ENCODE data around the gene ABCG1.

ABCG1 gene

DNA sequence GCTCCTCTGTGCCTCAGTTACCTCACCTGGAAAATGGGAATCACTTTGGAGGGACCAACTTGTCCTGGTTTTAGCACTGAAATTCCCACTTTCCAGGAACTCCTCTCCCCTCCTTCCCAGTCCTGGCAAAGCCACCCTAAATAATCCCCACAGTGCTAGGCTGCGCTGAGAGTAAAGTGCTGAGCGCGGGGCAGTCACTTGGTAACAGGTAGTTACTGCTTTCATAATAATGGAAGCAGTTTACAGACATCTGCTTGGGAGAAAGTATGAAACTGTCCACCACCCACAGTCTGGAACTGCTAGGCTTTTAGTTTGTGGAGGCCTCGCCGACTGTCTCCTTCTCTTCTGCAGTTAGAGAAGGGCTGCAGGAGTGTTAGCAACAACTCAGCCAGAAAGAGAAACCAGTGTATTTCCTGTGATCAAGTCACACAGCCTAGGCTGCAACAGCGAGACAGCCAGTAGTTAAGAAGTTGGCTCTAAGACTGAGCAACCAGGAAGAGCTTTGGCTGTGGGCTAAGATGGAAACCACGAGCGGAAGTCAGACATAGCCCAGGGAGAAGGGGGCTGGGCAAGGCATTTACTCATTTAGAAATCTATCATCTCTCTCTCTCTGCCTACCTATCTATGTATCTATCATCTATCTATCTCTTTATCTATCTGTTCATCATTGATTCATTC lies 30.8 kb upstream of the ABCG1 start:
- DNase-seq (ENCODE audit: low spot score in 2 of 2) = no peak
- in situ Hi-C loops (cut with MboI; ENCODE audit: low sequenced_read_pairs) = no loop called here
- H3K9me3 ChIP-seq = no peaks in the 10 kb centered on the region
- no peak overlapping the region for H3K4me3 ChIP-seq
- H3K36me3 ChIP-seq (replicated peaks) = no peaks in the 10 kb centered on the region
- no peaks in the 10 kb centered on the region for H3K4me1 ChIP-seq
- H3K27me3 ChIP-seq (ENCODE audit: low read depth) = no peaks in the 10 kb centered on the region

GRCh38 chr21:42188663-42189062 lies 30.3 kb upstream of the ABCG1 start:
- no peaks in the 10 kb centered on the region for H3K27me3 ChIP-seq (ENCODE audit: low read depth)
- H3K36me3 ChIP-seq (replicated peaks) = no peaks in the 10 kb centered on the region
- no peak for DNase-seq (ENCODE audit: low spot score in 2 of 2)
- no peak overlapping the region for H3K4me3 ChIP-seq
- H3K4me1 ChIP-seq = no peaks in the 10 kb centered on the region
- in situ Hi-C loops (cut with MboI; ENCODE audit: low sequenced_read_pairs) = no loop called here
- H3K9me3 ChIP-seq = no peaks in the 10 kb centered on the region

GRCh38 chr21:42189431-42189830 lies 29.5 kb upstream of the ABCG1 start:
- Histone ChIP-seq H3K9me3 (no peaks in the 10 kb centered on the region), H3K4me3 (no peak overlapping the region), H3K4me1 (no peaks in the 10 kb centered on the region), H3K27me3 (ENCODE audit: low read depth) (no peaks in the 10 kb centered on the region), H3K36me3 (replicated peaks) (no peaks in the 10 kb centered on the region)
- in situ Hi-C loops (cut with MboI; ENCODE audit: low sequenced_read_pairs) = no loop called here
- DNase-seq (ENCODE audit: low spot score in 2 of 2) = no peak

GRCh38 chr21:42189860-42190485 lies 29.0 kb upstream of the ABCG1 start:
- Histone ChIP-seq H3K27me3 (ENCODE audit: low read depth) (no peaks in the 10 kb centered on the region), H3K4me3 (no peak overlapping the region), H3K9me3 (no peaks in the 10 kb centered on the region), H3K36me3 (replicated peaks) (no peaks in the 10 kb centered on the region), H3K4me1 (no peaks in the 10 kb centered on the region)
- no peak for DNase-seq (ENCODE audit: low spot score in 2 of 2)
- in situ Hi-C loops (cut with MboI; ENCODE audit: low sequenced_read_pairs) = no loop called here

GRCh38 chr21:42190486-42190863 lies 28.5 kb upstream of the ABCG1 start:
- Histone ChIP-seq H3K36me3 (replicated peaks) (no peaks in the 10 kb centered on the region), H3K9me3 (no peaks in the 10 kb centered on the region), H3K4me1 (no peaks in the 10 kb centered on the region), H3K4me3 (no peak overlapping the region), H3K27me3 (ENCODE audit: low read depth) (no peaks in the 10 kb centered on the region)
- in situ Hi-C loops (cut with MboI; ENCODE audit: low sequenced_read_pairs) = no loop called here
- no peak for DNase-seq (ENCODE audit: low spot score in 2 of 2)

DNA sequence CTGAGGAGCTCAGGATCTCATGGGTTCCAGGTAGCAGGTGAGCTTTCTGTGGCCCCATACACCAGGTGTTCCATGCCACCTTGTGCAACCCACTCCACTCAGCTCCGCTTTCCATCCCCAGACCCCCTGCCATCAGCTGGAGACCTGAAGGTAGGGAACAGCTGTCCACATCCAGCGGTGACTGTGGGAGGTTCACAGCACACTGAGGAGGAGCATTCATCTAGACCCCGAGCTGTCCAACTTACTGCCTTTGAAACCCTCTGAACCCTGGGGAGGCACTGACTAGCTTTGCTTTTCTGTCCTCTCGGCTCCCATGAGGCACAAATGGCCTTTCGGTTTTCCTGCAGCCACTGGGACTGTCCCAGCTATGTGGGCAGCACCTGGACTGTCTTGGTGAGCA lies 27.9 kb upstream of the ABCG1 start:
- DNase-seq (ENCODE audit: low spot score in 2 of 2) = no peak
- H3K27me3 ChIP-seq (ENCODE audit: low read depth) = no peaks in the 10 kb centered on the region
- no peaks in the 10 kb centered on the region for H3K36me3 ChIP-seq (replicated peaks)
- H3K4me1 ChIP-seq = no peaks in the 10 kb centered on the region
- H3K4me3 ChIP-seq = no peak overlapping the region
- in situ Hi-C loops (cut with MboI; ENCODE audit: low sequenced_read_pairs) = no loop called here
- H3K9me3 ChIP-seq = no peaks in the 10 kb centered on the region

GRCh38 chr21:42191696-42192595 lies 27.0 kb upstream of the ABCG1 start:
- Histone ChIP-seq H3K36me3 (replicated peaks) (no peaks in the 10 kb centered on the region), H3K9me3 (no peaks in the 10 kb centered on the region), H3K4me3 (no peak overlapping the region), H3K4me1 (no peaks in the 10 kb centered on the region), H3K27me3 (ENCODE audit: low read depth) (no peaks in the 10 kb centered on the region)
- DNase-seq (ENCODE audit: low spot score in 2 of 2) = no peak
- in situ Hi-C loops (cut with MboI; ENCODE audit: low sequenced_read_pairs) = no loop called here

- Histone ChIP-seq H3K4me1 (no peaks in the 10 kb centered on the region), H3K4me3 (no peak overlapping the region), H3K36me3 (replicated peaks) (no peaks in the 10 kb centered on the region), H3K27me3 (ENCODE audit: low read depth) (no peaks in the 10 kb centered on the region), H3K9me3 (no peaks in the 10 kb centered on the region)
- in situ Hi-C loops (cut with MboI; ENCODE audit: low sequenced_read_pairs) = no loop called here
- no peak for DNase-seq (ENCODE audit: low spot score in 2 of 2)
Observed at GRCh38 chr21:42193131-42193671, 25.7 kb upstream of the ABCG1 start.

GRCh38 chr21:42193721-42194120 lies 25.2 kb upstream of the ABCG1 start:
- DNase-seq (ENCODE audit: low spot score in 2 of 2) = no peak
- Histone ChIP-seq H3K4me3 (no peak overlapping the region), H3K36me3 (replicated peaks) (no peaks in the 10 kb centered on the region), H3K27me3 (ENCODE audit: low read depth) (no peaks in the 10 kb centered on the region), H3K4me1 (no peaks in the 10 kb centered on the region), H3K9me3 (no peaks in the 10 kb centered on the region)
- in situ Hi-C loops (cut with MboI; ENCODE audit: low sequenced_read_pairs) = no loop called here

DNA sequence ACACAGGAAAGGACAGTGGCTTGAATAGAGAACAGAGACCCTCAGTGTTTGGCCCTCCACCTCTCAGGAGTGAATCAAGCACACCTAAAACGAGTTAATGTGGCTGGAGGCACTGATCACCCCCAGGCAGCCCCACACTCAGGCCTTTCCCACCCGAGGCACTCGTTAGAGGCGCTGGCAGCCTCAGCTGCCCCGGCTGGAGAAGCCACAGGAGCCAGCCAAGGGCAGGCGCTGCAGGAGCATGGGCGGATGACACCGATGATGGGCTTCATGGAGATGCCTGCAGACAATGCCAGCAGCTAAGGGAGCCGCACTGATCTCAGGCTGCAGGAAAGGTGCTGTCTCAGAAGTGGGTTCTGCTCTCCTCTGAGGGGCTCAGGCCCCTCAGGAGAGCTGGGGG lies 24.1 kb upstream of the ABCG1 start:
- Histone ChIP-seq H3K4me1 (no peaks in the 10 kb centered on the region), H3K9me3 (no peaks in the 10 kb centered on the region), H3K36me3 (replicated peaks) (no peaks in the 10 kb centered on the region), H3K4me3 (no peak overlapping the region), H3K27me3 (ENCODE audit: low read depth) (no peaks in the 10 kb centered on the region)
- DNase-seq (ENCODE audit: low spot score in 2 of 2) = no peak
- in situ Hi-C loops (cut with MboI; ENCODE audit: low sequenced_read_pairs) = no loop called here

DNA sequence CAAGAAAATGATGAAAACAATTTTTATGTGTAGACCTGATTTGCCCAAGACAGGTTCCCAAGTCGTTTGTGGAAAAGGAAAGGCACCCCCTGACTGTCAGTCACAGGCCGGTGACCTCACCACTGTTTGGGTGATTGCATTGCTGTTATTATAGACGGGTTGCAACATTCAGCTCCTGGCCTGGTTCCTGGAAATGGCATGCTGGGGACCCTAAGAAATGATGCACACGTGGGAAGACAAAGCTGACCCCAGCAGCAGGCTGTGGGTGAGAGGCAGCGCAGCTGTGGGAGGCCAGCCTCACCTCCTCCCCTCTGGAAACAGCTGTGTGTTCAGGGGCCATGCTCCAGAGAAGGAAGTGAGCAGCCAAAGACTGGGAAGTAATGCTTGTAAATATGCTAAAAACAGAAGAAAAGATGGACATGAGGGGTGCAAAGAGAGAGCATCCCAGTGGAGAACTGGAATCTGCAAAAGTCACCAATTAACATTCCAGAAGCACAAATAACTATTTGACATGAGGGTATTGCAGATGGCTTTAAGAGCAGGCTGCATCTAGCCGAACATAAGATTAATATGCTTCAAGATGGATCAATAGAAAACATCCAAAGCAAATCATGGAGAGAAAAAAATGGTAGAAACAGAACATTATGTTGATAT lies 23.4 kb upstream of the ABCG1 start:
- no peak for DNase-seq (ENCODE audit: low spot score in 2 of 2)
- H3K36me3 ChIP-seq (replicated peaks) = no peaks in the 10 kb centered on the region
- H3K4me1 ChIP-seq = no peaks in the 10 kb centered on the region
- H3K4me3 ChIP-seq = no peak overlapping the region
- no peaks in the 10 kb centered on the region for H3K27me3 ChIP-seq (ENCODE audit: low read depth)
- no peaks in the 10 kb centered on the region for H3K9me3 ChIP-seq
- in situ Hi-C loops (cut with MboI; ENCODE audit: low sequenced_read_pairs) = no loop called here

- H3K36me3 ChIP-seq (replicated peaks) = no peaks in the 10 kb centered on the region
- no peaks in the 10 kb centered on the region for H3K9me3 ChIP-seq
- no peak overlapping the region for H3K4me3 ChIP-seq
- in situ Hi-C loops (cut with MboI; ENCODE audit: low sequenced_read_pairs) = no loop called here
- no peak for DNase-seq (ENCODE audit: low spot score in 2 of 2)
- H3K4me1 ChIP-seq = no peaks in the 10 kb centered on the region
- H3K27me3 ChIP-seq (ENCODE audit: low read depth) = no peaks in the 10 kb centered on the region; the same call in 1 of the 2 replicates
Observed at GRCh38 chr21:42198929-42199867, 19.7 kb upstream of the ABCG1 start.
